ENCODE results near the gene EMP2.

EMP2 gene

GRCh38 chr16:10614685-10615084 lies 34.3 kb upstream of the EMP2 start:
- Histone ChIP-seq H3K36me3 (ENCODE audit: insufficient read depth, low read length) (no peaks in the 10 kb centered on the region), H3K27me3 (ENCODE audit: insufficient read depth, low read length) (no peaks in the 10 kb centered on the region), H3K79me2 (ENCODE audit: insufficient read depth, low read length) (no peaks in the 10 kb centered on the region), H4K20me1 (ENCODE audit: insufficient read depth, low read length) (no peaks in the 10 kb centered on the region), H3K9me3 (ENCODE audit: low read length) (no peaks in the 10 kb centered on the region), H3K9me2 (ENCODE audit: low read depth, low read length) (no peaks in the 10 kb centered on the region), H3K9ac (ENCODE audit: low read length) (no peak overlapping the region), H3F3A (ENCODE audit: insufficient read depth, low read length) (no peaks in the 10 kb centered on the region), H3K4me3 (ENCODE audit: low read depth, low read length, poor library complexity, severe bottlenecking) (no peak overlapping the region), H2AFZ (ENCODE audit: low read length) (no peak overlapping the region), H3K4me2 (ENCODE audit: low read length) (no peak overlapping the region), H3K4me1 (ENCODE audit: insufficient read depth, low read length, severe bottlenecking) (no peaks in the 10 kb centered on the region), H3K27ac (ENCODE audit: low read depth, low read length, poor library complexity, severe bottlenecking) (no peak overlapping the region)
- TF ChIP-seq CTCF (IDR thresholded peaks at IDR 0.05; ENCODE audit: low read length) = no peak
- TF ChIP-seq EZH2 (IDR thresholded peaks at IDR 0.05; ENCODE audit: borderline replicate concordance, low read length) = no peak

GRCh38 chr16:10613785-10614485 lies 33.5 kb upstream of the EMP2 start:
- Histone ChIP-seq H3K9me2 (ENCODE audit: low read depth, low read length) (no peaks in the 10 kb centered on the region), H2AFZ (ENCODE audit: low read length) (no peak overlapping the region), H3K4me2 (ENCODE audit: low read length) (no peak overlapping the region), H3F3A (ENCODE audit: insufficient read depth, low read length) (no peaks in the 10 kb centered on the region), H3K4me1 (ENCODE audit: insufficient read depth, low read length, severe bottlenecking) (no peaks in the 10 kb centered on the region), H3K27me3 (ENCODE audit: insufficient read depth, low read length) (no peaks in the 10 kb centered on the region), H3K4me3 (ENCODE audit: low read depth, low read length, poor library complexity, severe bottlenecking) (no peak overlapping the region), H3K79me2 (ENCODE audit: insufficient read depth, low read length) (no peaks in the 10 kb centered on the region), H3K9me3 (ENCODE audit: low read length) (no peaks in the 10 kb centered on the region), H3K36me3 (ENCODE audit: insufficient read depth, low read length) (no peaks in the 10 kb centered on the region), H4K20me1 (ENCODE audit: insufficient read depth, low read length) (no peaks in the 10 kb centered on the region), H3K27ac (ENCODE audit: low read depth, low read length, poor library complexity, severe bottlenecking) (no peak overlapping the region), H3K9ac (ENCODE audit: low read length) (no peak overlapping the region)
- TF ChIP-seq CTCF (IDR thresholded peaks at IDR 0.05; ENCODE audit: low read length) = no peak
- no peak for TF ChIP-seq EZH2 (IDR thresholded peaks at IDR 0.05; ENCODE audit: borderline replicate concordance, low read length)

GRCh38 chr16:10612649-10613179 lies 32.3 kb upstream of the EMP2 start:
- no peaks in the 10 kb centered on the region for H3K9me3 ChIP-seq (ENCODE audit: low read length)
- no peak overlapping the region for H2AFZ ChIP-seq (ENCODE audit: low read length)
- TF ChIP-seq CTCF (IDR thresholded peaks at IDR 0.05; ENCODE audit: low read length) (no peak), EZH2 (IDR thresholded peaks at IDR 0.05; ENCODE audit: borderline replicate concordance, low read length) (no peak)
- H3K4me1 ChIP-seq (ENCODE audit: insufficient read depth, low read length, severe bottlenecking) = no peaks in the 10 kb centered on the region
- H3K27ac ChIP-seq (ENCODE audit: low read depth, low read length, poor library complexity, severe bottlenecking) = no peak overlapping the region
- H3K4me3 ChIP-seq (ENCODE audit: low read depth, low read length, poor library complexity, severe bottlenecking) = no peak overlapping the region
- no peaks in the 10 kb centered on the region for H3K9me2 ChIP-seq (ENCODE audit: low read depth, low read length)
- H3K4me2 ChIP-seq (ENCODE audit: low read length) = no peak overlapping the region
- no peak overlapping the region for H3K9ac ChIP-seq (ENCODE audit: low read length)
- H3F3A ChIP-seq (ENCODE audit: insufficient read depth, low read length) = no peaks in the 10 kb centered on the region
- H4K20me1 ChIP-seq (ENCODE audit: insufficient read depth, low read length) = no peaks in the 10 kb centered on the region
- no peaks in the 10 kb centered on the region for H3K36me3 ChIP-seq (ENCODE audit: insufficient read depth, low read length)
- no peaks in the 10 kb centered on the region for H3K27me3 ChIP-seq (ENCODE audit: insufficient read depth, low read length)
- H3K79me2 ChIP-seq (ENCODE audit: insufficient read depth, low read length) = no peaks in the 10 kb centered on the region

All from OCI-LY1 (cell line).